WTC11 (cell line): ENCODE data around the gene AP1G2. TPM values are rescaled to one million over a fixed set of nuclear protein-coding genes. Genes with fewer than 3 reads are reported as not detected.

ENCODE experiments used
- ATAC-seq: fragments of 200-7000 bp; cut with Tn5 transposase; 2 replicates; pipeline ENCODE4 v1.10.0; 2021; ENCODE audit warnings: mild to moderate bottlenecking, moderate library complexity
- CTCF ChIA-PET: fragments of 300-600 bp; sonication (Branson Sonifier 250); formaldehyde crosslinking; loops from one replicate; lab custom pipeline; 2021; ENCODE audit warnings: antibody characterized with exemption; lab: Charles Lee
- POLR2A ChIA-PET: fragments of 350-600 bp; sonication (Branson Sonifier 250); formaldehyde crosslinking; loops from one replicate; lab custom pipeline; 2021; ENCODE audit warnings: antibody characterized with exemption; lab: Charles Lee
- DNase-seq: peaks from one replicate; pipeline ENCODE4 v3.0.0; 2021; ENCODE audit warnings: low spot score
- H3K27ac Mint-ChIP-seq: 2 replicates; pipeline ENCODE4 v1.8.0; 2021; ENCODE audit warnings: mixed read lengths
- H3K27me3 Mint-ChIP-seq: 2 replicates; pipeline ENCODE4 v1.8.0; 2021; ENCODE audit warnings: low read depth, mild to moderate bottlenecking, moderate library complexity, mixed read lengths
- H3K36me3 Mint-ChIP-seq: 2 replicates; pipeline ENCODE4 v1.8.0; 2021; ENCODE audit warnings: mixed read lengths
- H3K4me1 Mint-ChIP-seq: 2 replicates; pipeline ENCODE4 v1.8.0; 2022; ENCODE audit warnings: mixed read lengths
- H3K4me3 Mint-ChIP-seq: 2 replicates; pipeline ENCODE4 v1.8.0; 2021; ENCODE audit warnings: mild to moderate bottlenecking, moderate library complexity, mixed read lengths
- H3K9me3 Mint-ChIP-seq: 2 replicates; pipeline ENCODE4 v1.8.0; 2021; ENCODE audit warnings: mixed read lengths
- ATF2 ChIP-seq: sonication (generic); formaldehyde crosslinking; IDR thresholded peaks from 2 replicates; pipeline ENCODE4 v1.8.1; 2022; ENCODE audit warnings: low read depth, missing genetic modification reagents, borderline replicate concordance
- CTCF ChIP-seq: fragments of 200-600 bp; IDR thresholded peaks from 2 replicates; pipeline ENCODE4 v1.8.0; 2022; ENCODE audit warnings: antibody characterized with exemption
- FOXJ3 ChIP-seq: sonication (generic); formaldehyde crosslinking; IDR thresholded peaks from 2 replicates; pipeline ENCODE4 v1.9.0; 2021; ENCODE audit warnings: missing genetic modification reagents, mild to moderate bottlenecking, borderline replicate concordance
- HMGXB4 ChIP-seq: sonication (generic); formaldehyde crosslinking; IDR thresholded peaks from 2 replicates; pipeline ENCODE4 v1.8.1; 2023; ENCODE audit warnings: mild to moderate bottlenecking, moderate library complexity, missing genetic modification reagents
- IRF1 ChIP-seq: sonication (generic); formaldehyde crosslinking; IDR thresholded peaks from 2 replicates; pipeline ENCODE4 v1.8.0; 2023; ENCODE audit warnings: missing genetic modification reagents
- IRF2 ChIP-seq: sonication (generic); formaldehyde crosslinking; IDR thresholded peaks from 2 replicates; pipeline ENCODE4 v1.8.0; 2022; ENCODE audit warnings: low read depth, missing genetic modification reagents, borderline replicate concordance
- KAT7 ChIP-seq: sonication (generic); formaldehyde crosslinking; IDR thresholded peaks from 2 replicates; pipeline ENCODE4 v1.8.1; 2023; ENCODE audit warnings: missing genetic modification reagents, mild to moderate bottlenecking, borderline replicate concordance
- MYBL2 ChIP-seq: sonication (generic); formaldehyde crosslinking; IDR thresholded peaks from 2 replicates; pipeline ENCODE4 v1.8.1; 2023; ENCODE audit warnings: mild to moderate bottlenecking, moderate library complexity, missing genetic modification reagents
- ZBTB21 ChIP-seq: sonication (generic); formaldehyde crosslinking; IDR thresholded peaks from 2 replicates; pipeline ENCODE4 v1.8.1; 2023; ENCODE audit warnings: mild to moderate bottlenecking, missing genetic modification reagents, borderline replicate concordance
- ZNF416 ChIP-seq: fragments of 250-450 bp; sonication (Bioruptor Pico); IDR thresholded peaks from 2 replicates; pipeline ENCODE4 v1.9.0; 2021; ENCODE audit warnings: mild to moderate bottlenecking, inconsistent platforms
- total RNA-seq: library from RNA; stranded (reverse); gene quantifications from 3 replicates; pipeline ENCODE4 v1.2.3, GENCODE V29; 2021
- TF ChIP-seq, protein P1 (sequence below): sonication (generic); formaldehyde crosslinking; IDR thresholded peaks from 2 replicates; pipeline ENCODE4 v1.8.1; 2022; ENCODE audit warnings: mild to moderate bottlenecking, moderate library complexity, missing genetic modification reagents
- TF ChIP-seq, protein P2 (sequence below): fragments of 250-450 bp; sonication (Bioruptor Pico); IDR thresholded peaks from 2 replicates; pipeline ENCODE4 v1.8.0; 2021; ENCODE audit warnings: mild to moderate bottlenecking

The AP1G2 gene
- total RNA-seq, 1 experiment from 2014 or later: 122 TPM

GRCh38 chr14:23523229-23524016 is 44.2 kb downstream of the AP1G2 start:
- H3K27me3 Mint-ChIP-seq: no peaks in the 10 kb centered on the region
- no peak for ATAC-seq
- peaks cover 30% of the 10 kb centered on the region for H3K36me3 Mint-ChIP-seq
- no peaks in the 10 kb centered on the region for H3K9me3 Mint-ChIP-seq
- TF ChIP-seq ATF2 (CRISPR knock-in tag) (no peak), ZBTB21 (CRISPR knock-in tag) (no peak), CTCF (no peak), FOXJ3 (CRISPR knock-in tag) (no peak), IRF1 (CRISPR knock-in tag) (no peak), IRF2 (CRISPR knock-in tag) (no peak), ZNF416 (CRISPR knock-in tag) (no peak), MYBL2 (CRISPR knock-in tag) (no peak), KAT7 (CRISPR knock-in tag) (no peak)
- TF ChIP-seq, protein P1, sequence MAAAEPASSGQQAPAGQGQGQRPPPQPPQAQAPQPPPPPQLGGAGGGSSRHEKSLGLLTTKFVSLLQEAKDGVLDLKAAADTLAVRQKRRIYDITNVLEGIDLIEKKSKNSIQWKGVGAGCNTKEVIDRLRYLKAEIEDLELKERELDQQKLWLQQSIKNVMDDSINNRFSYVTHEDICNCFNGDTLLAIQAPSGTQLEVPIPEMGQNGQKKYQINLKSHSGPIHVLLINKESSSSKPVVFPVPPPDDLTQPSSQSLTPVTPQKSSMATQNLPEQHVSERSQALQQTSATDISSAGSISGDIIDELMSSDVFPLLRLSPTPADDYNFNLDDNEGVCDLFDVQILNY (CRISPR knock-in tag): no peak
- TF ChIP-seq, all 79 proteins: peak for 0
- Mint-ChIP-seq H3K27ac (no peak overlapping the region), H3K4me1 (peaks cover 65% of the 10 kb centered on the region), H3K4me3 (no peak overlapping the region)
- CTCF ChIA-PET: interaction anchor here (0.8 to 7.5 kb wide), 5 partner anchors 15 to 45 kb away, joined by 3 to 47 read pairs (median 12); no protein-coding TSS in a partner anchor
- POLR2A ChIA-PET: interaction anchor here (2.0 to 6.6 kb wide), 2 partner anchors 15 to 41 kb away, joined by 7 to 49 read pairs; no protein-coding TSS in a partner anchor
- DNase-seq: no peak

DNA sequence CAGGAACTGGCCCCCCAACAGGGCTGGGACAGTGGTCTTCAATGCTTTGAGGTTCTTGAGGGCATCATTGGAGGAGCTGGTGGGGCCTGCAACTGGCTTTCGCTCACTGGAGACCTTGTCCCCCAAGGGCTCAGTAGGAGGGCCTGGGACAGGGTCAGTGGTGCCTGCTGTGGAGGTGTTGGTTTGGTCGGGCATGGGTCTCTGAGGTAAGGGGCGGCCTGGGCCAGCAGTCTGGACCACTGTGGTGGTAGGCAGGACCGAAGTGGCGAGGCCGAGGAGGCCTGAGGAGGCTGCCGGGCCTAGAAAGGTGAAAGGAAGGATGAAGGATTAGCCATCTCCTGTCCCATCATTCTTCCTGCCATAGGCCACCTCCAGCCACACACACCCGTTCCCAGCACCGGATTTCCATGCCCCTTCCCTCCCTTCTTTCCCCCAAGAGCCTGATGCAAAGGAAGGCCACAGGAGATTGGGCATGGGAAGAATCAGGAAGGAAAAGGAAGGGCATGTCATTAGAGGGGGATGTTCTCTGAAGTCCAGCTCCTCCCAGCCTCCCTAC is 44.9 kb downstream of the AP1G2 start:
- Mint-ChIP-seq H3K9me3 (no peaks in the 10 kb centered on the region), H3K4me3 (no peak overlapping the region), H3K27ac (no peak overlapping the region), H3K4me1 (peaks cover 68% of the 10 kb centered on the region), H3K27me3 (peaks cover 2% of the 10 kb centered on the region), H3K36me3 (peaks cover 25% of the 10 kb centered on the region)
- ChIA-PET CTCF (interaction anchor here (0.8 to 7.5 kb wide), 5 partner anchors 16 to 44 kb away, joined by 3 to 47 read pairs (median 12); no protein-coding TSS in a partner anchor), POLR2A (interaction anchor here (2.0 to 6.6 kb wide), 2 partner anchors 15 to 41 kb away, joined by 7 to 49 read pairs; no protein-coding TSS in a partner anchor)
- ATAC-seq (no peak), DNase-seq (no peak)
- TF ChIP-seq, protein P2, sequence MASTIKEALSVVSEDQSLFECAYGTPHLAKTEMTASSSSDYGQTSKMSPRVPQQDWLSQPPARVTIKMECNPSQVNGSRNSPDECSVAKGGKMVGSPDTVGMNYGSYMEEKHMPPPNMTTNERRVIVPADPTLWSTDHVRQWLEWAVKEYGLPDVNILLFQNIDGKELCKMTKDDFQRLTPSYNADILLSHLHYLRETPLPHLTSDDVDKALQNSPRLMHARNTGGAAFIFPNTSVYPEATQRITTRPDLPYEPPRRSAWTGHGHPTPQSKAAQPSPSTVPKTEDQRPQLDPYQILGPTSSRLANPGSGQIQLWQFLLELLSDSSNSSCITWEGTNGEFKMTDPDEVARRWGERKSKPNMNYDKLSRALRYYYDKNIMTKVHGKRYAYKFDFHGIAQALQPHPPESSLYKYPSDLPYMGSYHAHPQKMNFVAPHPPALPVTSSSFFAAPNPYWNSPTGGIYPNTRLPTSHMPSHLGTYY (CRISPR knock-in tag): no peak
- TF ChIP-seq HMGXB4 (CRISPR knock-in tag): no peak
